GM18951 (cell line): ENCODE measurements around the gene SEC31B.

Source experiments
- POLR2A ChIP-seq: IDR thresholded peaks from 4 replicates; pipeline ENCODE4 v1.6.1; 2011; ENCODE audit warnings: mild to moderate bottlenecking; ENCODE audit not compliant: insufficient read length, insufficient read depth; ENCODE audit errors: extremely low read depth
- in situ Hi-C: fragments of 300-500 bp; cut with MboI; formaldehyde crosslinking; loops from one replicate; pipeline ENCODE4 v1.12.0; 2022; ENCODE audit warnings: low sequenced_read_pairs, mixed read lengths, inconsistent platforms; ENCODE audit not compliant: unreplicated experiment

SEC31B gene

GRCh38 chr10:100496567-100496966 lies 23.1 kb downstream of the SEC31B start:
- in situ Hi-C loops: no loop called here
- TF ChIP-seq POLR2A: no peak

DNA sequence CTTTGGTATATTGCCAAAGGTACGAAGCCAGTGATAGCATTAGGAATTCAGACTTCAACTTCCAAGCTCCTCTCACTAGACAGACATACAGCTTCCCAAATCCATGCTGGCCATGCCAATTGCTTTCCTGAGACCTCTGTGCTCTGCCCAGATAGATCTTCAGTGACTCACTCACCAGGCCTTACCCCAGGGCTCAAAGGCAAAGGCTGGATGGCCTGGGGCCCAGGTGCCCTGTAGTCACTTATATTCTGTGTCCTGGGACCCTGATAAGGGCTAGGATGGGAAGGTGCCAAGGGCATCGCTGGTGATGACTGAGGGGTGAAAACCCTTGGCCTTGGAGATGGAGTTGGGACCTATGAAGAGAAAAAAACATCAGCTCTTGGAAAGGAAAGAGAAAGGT lies 29.1 kb downstream of the SEC31B start:
- in situ Hi-C loops: no loop called here
- TF ChIP-seq POLR2A: no peak

- no peak for TF ChIP-seq POLR2A
- in situ Hi-C loops: no loop called here
Measured at GRCh38 chr10:100489396-100489795, 30.3 kb downstream of the SEC31B start.

DNA sequence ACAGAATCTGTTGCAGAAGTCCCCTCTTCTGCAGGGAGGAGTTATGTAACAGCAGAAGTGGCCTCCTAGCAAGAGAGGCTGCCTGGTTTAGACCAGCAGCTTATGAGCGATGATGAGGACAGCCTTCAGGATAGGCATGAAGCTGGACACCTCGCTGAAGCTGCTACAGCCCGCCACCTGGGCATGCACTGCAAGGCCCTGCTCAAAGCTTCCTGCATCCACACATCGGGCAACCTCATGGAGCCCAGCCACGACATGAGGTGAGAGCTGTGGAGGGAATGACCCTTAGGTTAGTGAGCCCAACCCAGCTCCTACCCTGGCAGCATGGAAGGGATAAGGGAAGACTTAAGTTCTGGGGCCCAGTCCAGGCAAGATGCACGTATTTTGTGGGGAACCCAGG lies 32.1 kb downstream of the SEC31B start:
- in situ Hi-C loops: no loop called here
- TF ChIP-seq POLR2A: no peak

DNA sequence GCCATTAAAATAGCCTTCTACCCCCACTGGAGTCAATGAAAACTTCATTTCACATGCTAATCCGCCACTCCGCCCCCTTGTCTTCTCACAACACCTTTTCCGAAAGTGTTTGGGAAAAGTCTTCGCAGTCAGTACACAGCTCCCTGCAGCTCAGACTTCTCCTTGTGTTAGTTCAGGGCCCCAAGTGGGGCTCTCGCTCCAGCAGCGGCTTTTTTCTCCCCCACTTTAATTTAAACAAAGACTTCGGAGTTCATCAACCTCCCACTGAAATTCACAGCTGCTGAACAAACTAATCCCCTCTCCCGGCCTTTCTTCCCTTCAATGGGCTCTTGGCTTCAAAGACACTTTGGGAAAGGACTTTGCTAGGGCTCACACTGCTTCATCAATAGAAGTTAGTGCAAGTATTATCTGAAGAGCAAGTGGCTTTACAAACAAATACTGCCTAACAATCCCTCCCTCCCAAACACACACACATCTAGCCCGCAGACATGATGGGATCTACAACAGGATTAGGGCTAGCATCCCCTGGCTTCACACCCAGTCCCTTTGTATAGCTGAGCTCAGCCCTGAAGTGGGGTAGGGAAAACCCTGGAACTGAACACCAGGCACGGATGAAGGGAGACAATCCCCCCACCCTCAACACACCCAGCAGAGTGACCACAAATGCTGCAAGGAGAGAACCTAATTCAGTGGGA lies 33.7 kb downstream of the SEC31B start:
- in situ Hi-C loops: no loop called here
- no peak for TF ChIP-seq POLR2A

GRCh38 chr10:100485366-100485765 lies 34.3 kb downstream of the SEC31B start:
- in situ Hi-C loops: no loop called here

DNA sequence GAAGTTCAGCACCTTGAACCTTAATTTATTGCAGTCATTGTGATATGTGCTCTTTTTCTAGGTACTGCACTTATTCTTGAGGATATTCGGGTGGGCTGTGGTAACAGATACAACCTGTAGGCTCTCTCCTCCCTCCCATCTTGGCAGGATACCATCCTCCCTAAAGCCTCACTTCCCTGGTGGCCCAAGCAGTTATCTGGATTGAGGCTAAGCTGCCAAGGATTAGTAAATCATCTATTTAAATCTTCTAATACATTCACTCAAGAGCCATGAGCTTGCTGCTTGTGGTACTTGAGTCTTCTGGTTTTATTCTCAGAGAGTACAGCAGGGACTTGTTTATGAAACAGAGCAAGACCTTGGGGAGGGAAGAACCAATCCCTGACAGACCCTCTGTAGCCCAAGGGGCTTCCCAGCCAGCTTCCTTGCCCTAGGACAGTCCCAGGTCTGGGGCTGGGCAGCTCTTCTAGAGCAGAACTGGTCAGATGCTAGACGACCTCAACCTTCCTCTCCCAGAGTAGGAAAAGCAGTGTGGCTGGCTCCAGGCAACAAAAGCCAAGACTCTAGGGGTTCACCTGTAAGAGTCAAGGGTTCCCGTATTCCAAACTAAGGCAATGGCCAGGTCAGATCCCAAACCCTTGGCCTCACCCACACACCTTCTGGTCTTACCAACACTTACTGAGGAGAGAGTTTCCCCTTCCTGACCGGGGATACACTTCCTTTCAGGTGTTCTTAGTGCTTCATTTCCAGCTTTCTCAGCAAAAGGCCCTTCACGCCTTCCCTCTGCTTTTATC lies 35.6 kb downstream of the SEC31B start:
- in situ Hi-C loops: no loop called here
- TF ChIP-seq POLR2A: no peak

More at GRCh38 chr10:100485366-100485765, 34.3 kb downstream of the SEC31B start:
- no peak for TF ChIP-seq POLR2A

- TF ChIP-seq POLR2A: no peak
Measured at GRCh38 chr10:100482834-100483185, 36.9 kb downstream of the SEC31B start.

GRCh38 chr10:100482181-100482833 lies 37.4 kb downstream of the SEC31B start:
- in situ Hi-C loops: no loop called here
- TF ChIP-seq POLR2A: no peak

More at GRCh38 chr10:100482834-100483185, 36.9 kb downstream of the SEC31B start:
- in situ Hi-C loops: no loop called here

DNA sequence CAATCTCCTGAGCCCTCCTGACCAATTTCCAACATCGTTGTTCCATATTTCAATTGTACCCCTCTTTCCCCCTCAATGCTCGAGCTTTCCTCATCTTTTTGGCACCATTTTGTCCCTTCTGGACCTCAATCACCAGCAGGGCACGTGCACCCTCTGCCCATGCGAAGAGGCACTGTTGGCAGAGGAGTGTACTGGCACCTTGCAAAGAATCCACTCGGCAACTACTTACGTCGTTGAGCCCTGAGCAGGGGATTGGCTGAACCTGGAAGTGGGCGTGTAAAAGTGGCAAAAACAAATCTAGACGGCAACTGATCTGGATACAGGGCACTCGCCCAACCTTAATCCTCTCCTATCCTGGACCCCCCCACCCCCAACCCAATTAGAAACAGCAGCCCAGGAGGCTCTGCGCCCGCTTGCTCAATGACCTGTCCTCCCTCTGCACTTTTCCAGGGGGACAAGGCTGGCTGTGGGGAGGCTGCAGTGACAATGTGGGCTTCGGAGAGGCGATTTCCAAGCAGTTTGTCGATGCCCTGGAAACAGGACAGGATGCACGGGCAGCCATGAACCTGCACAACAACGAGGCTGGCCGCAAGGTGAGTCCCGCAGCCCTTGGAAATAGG lies 38.1 kb downstream of the SEC31B start:
- in situ Hi-C loops: no loop called here
- no peak for TF ChIP-seq POLR2A

DNA sequence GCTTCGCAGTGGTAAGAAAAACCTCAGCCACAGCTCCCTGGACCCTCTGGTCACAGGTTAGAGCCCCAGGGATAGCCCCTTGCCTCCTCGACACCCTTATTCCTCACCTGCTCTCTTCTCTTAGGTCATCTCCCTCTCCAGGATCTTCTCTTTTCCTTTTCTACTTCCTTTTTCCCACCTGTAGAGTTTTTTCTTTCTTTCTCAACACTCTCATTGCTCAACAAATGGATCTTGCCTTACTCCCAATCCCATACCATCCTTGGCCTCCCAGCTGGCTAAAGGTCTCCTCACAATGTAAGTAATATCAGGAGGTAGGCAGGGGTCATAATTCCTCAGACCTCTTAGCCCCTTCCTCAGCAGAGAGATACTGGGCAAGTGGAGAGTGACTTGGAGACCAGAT lies 39.7 kb downstream of the SEC31B start:
- no peak for TF ChIP-seq POLR2A

GRCh38 chr10:100479037-100479436 lies 40.6 kb downstream of the SEC31B start:
- in situ Hi-C loops: no loop called here
- no peak for TF ChIP-seq POLR2A

More for the DNA sequence above, 39.7 kb downstream of the SEC31B start:
- in situ Hi-C loops: no loop called here

DNA sequence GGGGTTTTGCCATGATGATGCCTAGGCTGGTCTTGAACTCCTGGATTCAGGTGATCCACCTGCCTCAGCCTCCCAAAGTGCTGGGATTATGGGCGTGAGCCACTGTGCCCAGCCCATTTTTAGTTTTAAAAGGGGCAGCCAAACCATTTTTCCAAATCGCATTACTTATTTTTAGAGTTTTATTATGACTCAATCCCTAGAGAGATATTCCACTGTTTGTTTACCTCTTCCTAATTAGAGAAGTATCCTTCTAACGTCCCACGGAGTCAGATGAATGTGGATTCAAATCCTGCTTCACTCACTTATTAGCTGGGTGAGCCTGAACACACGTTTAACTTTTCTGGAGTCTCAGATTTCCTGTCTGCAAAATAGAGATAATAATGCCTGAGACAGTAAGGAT lies 41.7 kb downstream of the SEC31B start:
- TF ChIP-seq POLR2A: no peak
- in situ Hi-C loops: no loop called here

- in situ Hi-C loops: no loop called here
Measured at GRCh38 chr10:100470367-100470766, 49.3 kb downstream of the SEC31B start.

GRCh38 chr10:100469756-100470155 lies 49.9 kb downstream of the SEC31B start:
- in situ Hi-C loops: no loop called here
- no peak for TF ChIP-seq POLR2A

More at GRCh38 chr10:100470367-100470766, 49.3 kb downstream of the SEC31B start:
- no peak for TF ChIP-seq POLR2A
